Neuronal stem cell (in vitro differentiated cells): Measurements from ENCODE around the gene ZNF197.

Source experiments
- DNase-seq: peaks from one replicate; pipeline ENCODE4 v3.0.0-alpha.2; 2013; ENCODE audit warnings: low spot score
- H2AFZ ChIP-seq: one replicate; pipeline ENCODE4 v1.6.1; 2013; ENCODE audit warnings: mild to moderate bottlenecking, low read length, inconsistent platforms
- H2AK5ac ChIP-seq: 2 replicates; pipeline ENCODE4 v1.6.1; 2013; ENCODE audit warnings: low read depth, mild to moderate bottlenecking, inconsistent platforms, low read length, moderate library complexity, mixed read lengths
- H2BK120ac ChIP-seq: 2 replicates; pipeline ENCODE4 v1.6.1; 2013; ENCODE audit warnings: low read depth, mild to moderate bottlenecking, inconsistent platforms, low read length, moderate library complexity, mixed read lengths
- H2BK12ac ChIP-seq: one replicate; pipeline ENCODE4 v1.6.1; 2013; ENCODE audit warnings: low read length, inconsistent platforms
- H2BK15ac ChIP-seq: 2 replicates; pipeline ENCODE4 v1.6.1; 2013; ENCODE audit warnings: mild to moderate bottlenecking, low read length, inconsistent platforms, mixed read lengths
- H2BK5ac ChIP-seq: one replicate; pipeline ENCODE4 v1.6.1; 2013; ENCODE audit warnings: inconsistent platforms, mild to moderate bottlenecking, low read length, moderate library complexity
- H3K14ac ChIP-seq: one replicate; pipeline ENCODE4 v1.6.1; 2013; ENCODE audit warnings: low read length, inconsistent platforms
- H3K18ac ChIP-seq: 2 replicates; pipeline ENCODE4 v1.6.1; 2013; ENCODE audit warnings: low read length, inconsistent platforms
- H3K23ac ChIP-seq: 2 replicates; pipeline ENCODE4 v1.6.1; 2013; ENCODE audit warnings: low read depth, mild to moderate bottlenecking, mixed read lengths, low read length, inconsistent platforms; ENCODE audit not compliant: poor library complexity
- H3K27ac ChIP-seq: replicated peaks from 3 replicates; pipeline ENCODE4 v1.5.1; 2013; ENCODE audit warnings: low read length, inconsistent platforms
- H3K27me3 ChIP-seq, 3 experiments: 2 replicates each; pipeline ENCODE4 v1.6.1; 2013; ENCODE audit warnings: low read length in 3 of 3, mild to moderate bottlenecking in 2 of 3, inconsistent platforms in 1 of 3, low read depth in 1 of 3, mixed read lengths in 1 of 3, moderate library complexity in 1 of 3; ENCODE audit not compliant: control insufficient read depth in 3 of 3, insufficient read depth in 3 of 3
- H3K36me3 ChIP-seq, 2 donors: replicated peaks in 1 of 2; 2 replicates each; pipeline ENCODE4 v1.6.1; 2013; ENCODE audit warnings: low read length in 2 of 2; ENCODE audit not compliant: control insufficient read depth in 2 of 2, insufficient read depth in 2 of 2
- H3K4ac ChIP-seq: 2 replicates; pipeline ENCODE4 v1.6.1; 2013; ENCODE audit warnings: inconsistent platforms, mild to moderate bottlenecking, low read length, moderate library complexity
- H3K4me1 ChIP-seq, 2 donors: 1 replicate in 1 of 2; 2 replicates in 1 of 2; pipeline ENCODE4 v1.6.1; 2013; ENCODE audit warnings: low read length in 2 of 2, low read depth in 1 of 2; ENCODE audit not compliant: control insufficient read depth in 2 of 2, insufficient read depth in 1 of 2
- H3K4me2 ChIP-seq: one replicate; pipeline ENCODE4 v1.6.1; 2013; ENCODE audit warnings: mild to moderate bottlenecking, low read length, inconsistent platforms; ENCODE audit not compliant: insufficient read depth, poor library complexity, severe bottlenecking
- H3K4me3 ChIP-seq, 2 donors: 2 replicates each; pipeline ENCODE4 v1.5.1; 2013; ENCODE audit warnings: low read length in 2 of 2, mild to moderate bottlenecking in 2 of 2, inconsistent platforms in 1 of 2, moderate library complexity in 1 of 2
- H3K79me1 ChIP-seq: one replicate; pipeline ENCODE4 v1.6.1; 2013; ENCODE audit warnings: low read depth, mild to moderate bottlenecking, inconsistent platforms, low read length, moderate library complexity
- H3K9ac ChIP-seq: one replicate; pipeline ENCODE4 v1.6.1; 2013; ENCODE audit warnings: mild to moderate bottlenecking, low read depth, low read length, inconsistent platforms; ENCODE audit not compliant: poor library complexity
- H3K9me3 ChIP-seq, 2 donors: replicated peaks in 1 of 2; 2 replicates each; pipeline versions ENCODE3 to v1.6.1; 2013; ENCODE audit warnings: low read length in 2 of 2, mild to moderate bottlenecking in 2 of 2, inconsistent platforms in 1 of 2, low read depth in 1 of 2, mixed read lengths in 1 of 2, moderate library complexity in 1 of 2; ENCODE audit not compliant: control insufficient read depth in 2 of 2, insufficient read depth in 1 of 2
- H4K8ac ChIP-seq: one replicate; pipeline ENCODE4 v1.6.1; 2013; ENCODE audit warnings: low read depth, mild to moderate bottlenecking, inconsistent platforms, low read length, moderate library complexity
- H4K91ac ChIP-seq: one replicate; pipeline ENCODE4 v1.6.1; 2013; ENCODE audit warnings: low read length, low read depth, mild to moderate bottlenecking, inconsistent platforms; ENCODE audit not compliant: poor library complexity
- WGBS, 2 donors: extraction: QIAGEN DNeasy Blood & Tissue Kit; methylation state at CpG; one replicate each; pipeline ENCODE4 v1.1.7; 2013; ENCODE audit warnings: missing lambda C conversion rate in 2 of 2, mixed read lengths in 1 of 2; ENCODE audit not compliant: insufficient read length in 2 of 2, insufficient replicate concordance in 1 of 2; ENCODE audit errors: extremely low coverage in 2 of 2; 5-methylcytosine and 5-hydroxymethylcytosine counted together

Gene ZNF197

DNA sequence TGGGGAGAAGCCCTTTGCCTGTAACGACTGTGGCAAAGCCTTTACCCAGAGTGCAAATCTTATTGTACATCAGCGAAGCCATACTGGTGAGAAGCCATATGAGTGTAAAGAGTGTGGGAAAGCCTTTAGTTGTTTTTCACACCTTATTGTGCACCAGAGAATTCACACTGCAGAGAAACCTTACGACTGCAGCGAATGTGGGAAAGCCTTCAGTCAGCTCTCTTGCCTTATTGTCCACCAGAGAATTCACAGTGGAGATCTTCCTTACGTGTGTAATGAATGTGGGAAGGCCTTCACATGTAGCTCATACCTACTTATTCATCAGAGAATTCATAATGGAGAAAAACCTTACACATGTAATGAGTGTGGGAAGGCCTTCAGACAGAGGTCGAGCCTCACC lies 34.6 kb downstream of the ZNF197 start:
- no peak overlapping the region for H3K4me3 ChIP-seq
- no peak overlapping the region for H3K14ac ChIP-seq
- H3K36me3 ChIP-seq: peaks cover 41 to 93% of the 10 kb centered on the region in 2 donors
- peaks cover 19 to 31% of the 10 kb centered on the region in 2 donors for H3K9me3 ChIP-seq
- H3K23ac ChIP-seq: no peak overlapping the region
- H4K8ac ChIP-seq: no peak overlapping the region
- no peak overlapping the region for H2AFZ ChIP-seq
- H3K4me2 ChIP-seq: no peak overlapping the region
- H3K27me3 ChIP-seq: no peaks in the 10 kb centered on the region
- H4K91ac ChIP-seq: no peak overlapping the region
- no peak overlapping the region for H3K9ac ChIP-seq
- H2BK12ac ChIP-seq: no peak overlapping the region
- no CpG with 5 or more reads among the region's 6 CpGs for WGBS, 2 donors
- no peaks in the 10 kb centered on the region for H3K79me1 ChIP-seq
- H3K18ac ChIP-seq: no peak overlapping the region
- H3K4ac ChIP-seq: no peak overlapping the region
- no peak overlapping the region for H2BK5ac ChIP-seq
- H2AK5ac ChIP-seq: no peak overlapping the region
- no peak overlapping the region for H2BK15ac ChIP-seq
- H3K4me1 ChIP-seq: no peaks in the 10 kb centered on the region
- no peak overlapping the region for H3K27ac ChIP-seq
- H2BK120ac ChIP-seq: no peak overlapping the region
- no peak for DNase-seq

DNA sequence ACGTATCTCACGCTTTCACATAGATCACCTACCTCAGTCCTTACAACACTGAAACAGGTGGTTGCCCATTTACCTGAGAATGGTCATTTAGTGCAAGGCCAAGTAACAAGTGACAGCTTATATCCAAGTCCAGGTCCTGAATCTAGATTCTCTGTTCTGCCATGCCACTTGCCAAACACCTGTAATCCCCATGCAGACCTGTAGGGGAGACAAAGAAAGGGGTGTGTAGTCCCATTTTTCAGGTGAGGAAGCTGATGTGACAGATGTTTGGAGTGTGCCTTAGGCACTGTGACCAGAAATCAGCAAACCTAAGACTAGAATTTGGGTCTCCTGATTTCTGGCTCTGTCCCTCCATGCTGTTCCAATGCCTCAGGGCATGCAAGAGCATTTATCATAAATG lies 36.4 kb downstream of the ZNF197 start:
- no peak overlapping the region for H2BK12ac ChIP-seq
- peaks cover 41 to 77% of the 10 kb centered on the region in 2 donors for H3K36me3 ChIP-seq
- no peak overlapping the region for H2BK15ac ChIP-seq
- no peak overlapping the region for H3K18ac ChIP-seq
- H3K4me3 ChIP-seq: no peak overlapping the region
- H3K9me3 ChIP-seq: peaks cover 19 to 41% of the 10 kb centered on the region in 2 donors
- no peaks in the 10 kb centered on the region for H3K79me1 ChIP-seq
- H2BK120ac ChIP-seq: no peak overlapping the region
- H2AK5ac ChIP-seq: no peak overlapping the region
- no peak overlapping the region for H3K14ac ChIP-seq
- no peak for DNase-seq
- no peaks in the 10 kb centered on the region for H3K27me3 ChIP-seq
- H3K4ac ChIP-seq: no peak overlapping the region
- H3K9ac ChIP-seq: no peak overlapping the region
- H2AFZ ChIP-seq: no peak overlapping the region
- H4K91ac ChIP-seq: no peak overlapping the region
- no peak overlapping the region for H4K8ac ChIP-seq
- no peak overlapping the region for H3K27ac ChIP-seq
- no peak overlapping the region for H3K23ac ChIP-seq
- no peaks in the 10 kb centered on the region for H3K4me1 ChIP-seq
- no peak overlapping the region for H3K4me2 ChIP-seq
- no peak overlapping the region for H2BK5ac ChIP-seq
- WGBS, 2 donors: no CpG with 5 or more reads among the region's 2 CpGs

DNA sequence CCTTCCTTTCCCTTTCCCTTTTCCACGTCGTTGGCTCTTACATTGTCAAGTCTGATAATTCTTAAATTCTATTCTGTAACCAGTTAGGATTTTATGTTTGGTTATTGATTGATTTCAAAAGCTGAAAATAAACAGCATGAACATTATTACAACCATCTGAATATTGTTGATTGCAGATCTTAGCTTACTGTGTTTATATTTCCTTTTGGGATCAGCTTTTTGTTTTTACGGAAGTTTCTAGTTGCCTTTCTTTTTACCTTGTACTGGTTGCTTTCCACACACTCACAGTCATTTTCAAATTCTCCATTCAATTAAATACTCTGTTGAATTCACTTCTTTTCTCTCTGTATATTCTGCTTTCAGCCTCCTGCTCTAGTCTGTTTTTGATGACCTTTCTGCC lies 40.3 kb downstream of the ZNF197 start:
- no peak overlapping the region for H2BK5ac ChIP-seq
- no peak for DNase-seq
- no peak overlapping the region for H3K9ac ChIP-seq
- H3K27me3 ChIP-seq: no peaks in the 10 kb centered on the region
- no peak overlapping the region for H2AFZ ChIP-seq
- WGBS, 2 donors: no CpG with 5 or more reads among the region's 3 CpGs
- no peaks in the 10 kb centered on the region for H3K79me1 ChIP-seq
- H4K91ac ChIP-seq: no peak overlapping the region
- H2AK5ac ChIP-seq: no peak overlapping the region
- no peak overlapping the region for H3K23ac ChIP-seq
- H3K36me3 ChIP-seq: peaks cover 9 to 41% of the 10 kb centered on the region in 2 donors
- no peak overlapping the region for H3K27ac ChIP-seq
- peaks cover 5 to 10% of the 10 kb centered on the region in 2 donors for H3K9me3 ChIP-seq
- H3K4ac ChIP-seq: no peak overlapping the region
- no peaks in the 10 kb centered on the region for H3K4me1 ChIP-seq
- H3K18ac ChIP-seq: no peak overlapping the region
- H2BK15ac ChIP-seq: no peak overlapping the region
- H2BK120ac ChIP-seq: no peak overlapping the region
- H4K8ac ChIP-seq: no peak overlapping the region
- H3K4me3 ChIP-seq: no peak overlapping the region
- no peak overlapping the region for H2BK12ac ChIP-seq
- H3K4me2 ChIP-seq: no peak overlapping the region
- no peak overlapping the region for H3K14ac ChIP-seq

DNA sequence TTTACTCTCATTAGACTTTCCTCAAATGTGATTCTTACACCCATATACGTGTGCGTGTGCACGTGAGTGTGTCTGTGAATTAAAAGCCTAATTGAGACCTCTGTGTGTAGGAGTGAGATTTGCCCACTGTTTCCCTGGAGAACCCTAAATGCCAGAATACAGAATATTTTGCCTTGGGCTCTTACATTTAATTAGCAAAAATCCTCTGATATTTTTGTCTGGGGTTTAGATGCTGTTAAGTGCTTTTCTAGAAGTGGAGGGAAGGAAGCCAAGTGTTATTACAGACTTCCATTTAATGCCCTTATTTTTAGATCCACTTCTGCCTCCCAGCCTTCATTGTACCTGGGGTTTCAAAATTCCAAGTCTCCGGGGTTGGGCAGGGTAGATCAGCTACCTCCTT lies 41.5 kb downstream of the ZNF197 start:
- no peak overlapping the region for H2AFZ ChIP-seq
- H3K36me3 ChIP-seq: peaks cover under 1 to 29% of the 10 kb centered on the region in 2 donors
- no peaks in the 10 kb centered on the region for H3K79me1 ChIP-seq
- H2BK5ac ChIP-seq: no peak overlapping the region
- H3K9ac ChIP-seq: no peak overlapping the region
- no peak overlapping the region for H2BK12ac ChIP-seq
- no peak overlapping the region for H3K4me3 ChIP-seq
- H3K18ac ChIP-seq: no peak overlapping the region
- no peak overlapping the region for H3K4me2 ChIP-seq
- WGBS, 2 donors: no CpG with 5 or more reads among the region's 4 CpGs
- no peak overlapping the region for H3K14ac ChIP-seq
- no peak overlapping the region for H2BK15ac ChIP-seq
- H3K23ac ChIP-seq: no peak overlapping the region
- no peak overlapping the region for H3K4ac ChIP-seq
- no peaks in the 10 kb centered on the region for H3K4me1 ChIP-seq
- no peak overlapping the region for H2BK120ac ChIP-seq
- no peaks in the 10 kb centered on the region for H3K27me3 ChIP-seq
- peaks cover 2 to 10% of the 10 kb centered on the region in 2 donors for H3K9me3 ChIP-seq
- no peak overlapping the region for H3K27ac ChIP-seq
- no peak overlapping the region for H4K91ac ChIP-seq
- H2AK5ac ChIP-seq: no peak overlapping the region
- DNase-seq: no peak
- no peak overlapping the region for H4K8ac ChIP-seq
